GM12892 (cell line): ENCODE data around the gene DIO1.

Experiments
- POLR2A ChIP-seq: IDR thresholded peaks from 2 replicates; pipeline ENCODE4 v1.6.1; 2011; ENCODE audit warnings: low read depth, low read length, control low read depth
- POLR2AphosphoS5 ChIP-seq: IDR thresholded peaks from 2 replicates; pipeline ENCODE4 v1.6.1; 2011; ENCODE audit warnings: low read depth, low read length, control low read depth
- TAF1 ChIP-seq: IDR thresholded peaks from 2 replicates; pipeline ENCODE4 v1.6.1; 2011; ENCODE audit warnings: low read depth, mild to moderate bottlenecking, control low read depth, low read length, borderline replicate concordance

GRCh38 chr1:53860967-53861411 is 33.0 kb upstream of the DIO1 start:
- no peak for TF ChIP-seq TAF1
- TF ChIP-seq POLR2AphosphoS5 = no peak
- no peak for TF ChIP-seq POLR2A
